ENCODE results near the gene SLC39A5.
"Not testable (repeated sequence)": the region's sequence is repeated elsewhere in the genome, so short reads cannot be mapped to it uniquely, and the experiment has no call there.

SLC39A5 gene

DNA sequence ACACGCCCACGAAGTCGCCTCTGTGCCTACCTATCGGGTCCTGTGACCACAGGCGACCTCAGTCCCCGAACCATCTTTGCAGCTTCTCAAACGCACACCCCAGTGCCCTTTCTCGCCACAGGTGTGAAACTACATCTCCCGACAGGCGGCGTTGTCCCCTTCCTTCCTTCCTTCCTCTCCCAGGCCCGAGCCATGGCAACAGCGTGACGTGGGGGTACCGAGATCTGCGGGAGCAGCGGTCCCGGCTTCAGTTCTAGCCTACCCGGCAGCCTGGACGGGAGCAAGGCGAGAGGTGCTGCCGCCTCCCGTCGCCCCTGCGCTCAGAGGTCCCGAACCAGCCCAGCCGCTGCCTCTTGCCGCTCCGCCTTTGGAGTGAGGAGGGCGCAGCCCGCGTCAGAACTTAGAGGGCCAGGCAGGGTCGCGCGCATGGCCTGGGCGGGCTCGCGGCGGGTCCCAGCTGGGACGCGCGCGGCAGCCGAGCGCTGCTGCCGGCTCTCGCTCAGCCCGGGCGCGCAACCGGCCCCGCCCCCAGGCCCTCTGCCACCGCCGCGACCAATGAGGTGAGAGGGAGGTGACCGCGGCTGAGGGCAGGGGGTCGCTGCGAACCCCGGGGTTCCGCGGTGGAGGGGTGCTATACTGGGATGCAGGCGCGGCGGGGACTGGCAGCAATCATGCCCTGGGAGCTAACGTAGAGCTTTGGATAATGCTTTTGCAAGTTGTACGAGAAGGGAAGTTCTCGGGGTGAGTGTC, 37.0 kb downstream of the SLC39A5 start, which contains the start of gene COQ10A:
Gene COQ10A, plus strand, starts transcription at position 250 of the 750 bp plus-strand sequence. Its CDS starts 177 bp downstream, at position 427.
- Histone ChIP-seq H2BK120ac (ENCODE audit: low read depth, low read length) (no peak within 1 kb of the TSS), H2BK5ac (ENCODE audit: low read depth, low read length, poor library complexity, severe bottlenecking) (no peak within 1 kb of the TSS), H3K36me3 (ENCODE audit: control insufficient read depth in 1 of 2, insufficient read depth in 2 of 2, low read depth in 1 of 2, low read length in 2 of 2) (peaks cover 6 to 31% of the 10 kb centered on the region in 2 experiments), H3K4me3 (ENCODE audit: insufficient read depth in 1 of 2, low read depth in 1 of 2, low read length in 2 of 2) (peak within 1 kb of the TSS; percentile 78 to 85), H2BK15ac (ENCODE audit: low read depth, poor library complexity, severe bottlenecking) (peak within 1 kb of the TSS; percentile 97), H3K14ac (ENCODE audit: low read length in 2 of 2) (peak within 1 kb of the TSS in 1 of 2 experiments; percentile 50), H3K4ac (ENCODE audit: low read depth in 1 of 2, low read length in 2 of 2) (peak within 1 kb of the TSS in 1 of 2 experiments; percentile 42), H3K27ac (ENCODE audit: low read length, poor library complexity, severe bottlenecking) (peak within 1 kb of the TSS; percentile 55), H3K79me1 (replicated peaks; ENCODE audit: low read length, poor library complexity, severe bottlenecking) (no peaks in the 10 kb centered on the region), H3K4me1 (ENCODE audit: control insufficient read depth, insufficient read depth, low read depth, low read length) (peaks cover 6% of the 10 kb centered on the region), H2AK5ac (ENCODE audit: low read length, severe bottlenecking) (no peak within 1 kb of the TSS), H3K23ac (ENCODE audit: low read length in 2 of 2) (no peak within 1 kb of the TSS), H3K9me3 (ENCODE audit: control insufficient read depth, low read length) (no peaks in the 10 kb centered on the region), H3K27me3 (ENCODE audit: control insufficient read depth in 1 of 2, insufficient read depth in 1 of 2, low read length in 2 of 2) (no peaks in the 10 kb centered on the region), H4K91ac (ENCODE audit: low read length) (peak within 1 kb of the TSS; percentile 88), H2BK12ac (ENCODE audit: low read length in 2 of 2) (peak within 1 kb of the TSS in 1 of 2 experiments; percentile 27), H3K9ac (ENCODE audit: low read length) (peak within 1 kb of the TSS; percentile 94), H4K8ac (ENCODE audit: low read length) (peak within 1 kb of the TSS; percentile 83), H3K18ac (ENCODE audit: low read depth in 1 of 2, low read length in 2 of 2) (peak within 1 kb of the TSS; percentile 85 to 92), H3K4me2 (ENCODE audit: low read length, poor library complexity, severe bottlenecking) (peak within 1 kb of the TSS; percentile 72), H2AFZ (ENCODE audit: low read depth, low read length) (peak within 1 kb of the TSS; percentile 87)
- WGBS, result 1% methylated on average over 59 of the region's 68 CpGs
- DNase-seq, result peak; percentile 93

DNA sequence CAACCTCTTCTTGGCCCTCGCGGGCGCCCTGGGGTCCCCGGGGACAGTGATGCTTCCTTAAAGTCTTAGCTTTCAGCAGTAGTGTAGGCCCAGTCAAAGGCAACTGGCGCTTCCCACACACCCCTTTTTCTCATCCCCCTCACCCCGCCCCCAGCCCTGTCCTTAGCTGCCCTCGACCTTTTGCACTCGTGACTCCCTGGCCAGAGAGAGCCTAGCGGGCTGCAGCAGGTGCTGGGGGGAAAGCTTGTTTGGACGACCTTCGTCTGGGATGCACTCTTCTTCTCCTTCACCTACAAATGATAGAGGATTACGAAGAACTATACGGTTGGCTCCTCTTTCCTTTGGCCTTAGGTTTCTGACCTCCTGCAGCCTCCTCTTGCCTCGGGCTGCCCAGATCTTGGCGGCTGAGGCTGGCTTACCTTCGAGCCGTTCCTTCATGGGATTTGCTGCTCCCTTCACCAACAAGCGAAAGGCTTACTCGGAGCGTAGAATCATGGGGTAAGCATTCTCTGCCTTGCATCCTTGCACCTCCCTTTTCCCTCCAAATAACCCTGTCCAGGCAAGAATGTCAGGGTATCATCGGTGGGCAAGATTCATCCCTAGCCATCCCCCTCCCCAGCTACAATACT, 37.7 kb downstream of the SLC39A5 start:
- Histone ChIP-seq H3K4ac (ENCODE audit: low read depth in 1 of 2, low read length in 2 of 2) (no peak overlapping the region), H2BK120ac (ENCODE audit: low read depth, low read length) (no peak overlapping the region), H3K4me3 (ENCODE audit: insufficient read depth in 1 of 2, low read depth in 1 of 2, low read length in 2 of 2) (peak overlapping the region; percentile 78 to 85), H3K23ac (ENCODE audit: low read length in 2 of 2) (peak overlapping the region in 1 of 2 experiments; percentile 18), H3K9ac (ENCODE audit: low read length) (peak overlapping the region; percentile 94), H2AFZ (ENCODE audit: low read depth, low read length) (no peak overlapping the region), H3K9me3 (ENCODE audit: control insufficient read depth, low read length) (no peaks in the 10 kb centered on the region), H3K18ac (ENCODE audit: low read depth in 1 of 2, low read length in 2 of 2) (peak overlapping the region; percentile 85 to 90), H2AK5ac (ENCODE audit: low read length, severe bottlenecking) (no peak overlapping the region), H3K14ac (ENCODE audit: low read length in 2 of 2) (peak overlapping the region in 1 of 2 experiments; percentile 38), H3K4me2 (ENCODE audit: low read length, poor library complexity, severe bottlenecking) (peak overlapping the region; percentile 72), H4K8ac (ENCODE audit: low read length) (no peak overlapping the region), H2BK15ac (ENCODE audit: low read depth, poor library complexity, severe bottlenecking) (no peak overlapping the region), H2BK5ac (ENCODE audit: low read depth, low read length, poor library complexity, severe bottlenecking) (no peak overlapping the region), H2BK12ac (ENCODE audit: low read length in 2 of 2) (peak overlapping the region in 1 of 2 experiments; percentile 1), H3K27ac (ENCODE audit: low read length, poor library complexity, severe bottlenecking) (peak overlapping the region; percentile 10), H4K91ac (ENCODE audit: low read length) (no peak overlapping the region), H3K4me1 (ENCODE audit: control insufficient read depth, insufficient read depth, low read depth, low read length) (peaks cover 5% of the 10 kb centered on the region), H3K36me3 (ENCODE audit: control insufficient read depth in 1 of 2, insufficient read depth in 2 of 2, low read depth in 1 of 2, low read length in 2 of 2) (peaks cover 8 to 38% of the 10 kb centered on the region in 2 experiments), H3K27me3 (ENCODE audit: control insufficient read depth in 1 of 2, insufficient read depth in 1 of 2, low read length in 2 of 2) (no peaks in the 10 kb centered on the region), H3K79me1 (replicated peaks; ENCODE audit: low read length, poor library complexity, severe bottlenecking) (peaks cover 1% of the 10 kb centered on the region)
- DNase-seq, result no peak
- 38% methylated on average over 21 of the region's 21 CpGs for WGBS

- Histone ChIP-seq H3K27ac (ENCODE audit: low read length, poor library complexity, severe bottlenecking) (no peak overlapping the region), H3K4me1 (ENCODE audit: control insufficient read depth, insufficient read depth, low read depth, low read length) (peaks cover 5% of the 10 kb centered on the region), H2BK15ac (ENCODE audit: low read depth, poor library complexity, severe bottlenecking) (no peak overlapping the region), H2AFZ (ENCODE audit: low read depth, low read length) (no peak overlapping the region), H4K8ac (ENCODE audit: low read length) (no peak overlapping the region), H3K14ac (ENCODE audit: low read length in 2 of 2) (no peak overlapping the region), H2BK5ac (ENCODE audit: low read depth, low read length, poor library complexity, severe bottlenecking) (no peak overlapping the region), H3K23ac (ENCODE audit: low read length in 2 of 2) (no peak overlapping the region), H3K4me2 (ENCODE audit: low read length, poor library complexity, severe bottlenecking) (no peak overlapping the region), H3K27me3 (ENCODE audit: control insufficient read depth in 1 of 2, insufficient read depth in 1 of 2, low read length in 2 of 2) (no peaks in the 10 kb centered on the region), H2AK5ac (ENCODE audit: low read length, severe bottlenecking) (no peak overlapping the region), H2BK12ac (ENCODE audit: low read length in 2 of 2) (no peak overlapping the region), H3K36me3 (ENCODE audit: control insufficient read depth in 1 of 2, insufficient read depth in 2 of 2, low read depth in 1 of 2, low read length in 2 of 2) (peaks cover 37 to 72% of the 10 kb centered on the region in 2 experiments), H3K9ac (ENCODE audit: low read length) (no peak overlapping the region), H3K79me1 (replicated peaks; ENCODE audit: low read length, poor library complexity, severe bottlenecking) (peaks cover 6% of the 10 kb centered on the region), H3K4me3 (ENCODE audit: insufficient read depth in 1 of 2, low read depth in 1 of 2, low read length in 2 of 2) (no peak overlapping the region), H2BK120ac (ENCODE audit: low read depth, low read length) (no peak overlapping the region), H3K18ac (ENCODE audit: low read depth in 1 of 2, low read length in 2 of 2) (no peak overlapping the region), H4K91ac (ENCODE audit: low read length) (no peak overlapping the region), H3K9me3 (ENCODE audit: control insufficient read depth, low read length) (no peaks in the 10 kb centered on the region), H3K4ac (ENCODE audit: low read depth in 1 of 2, low read length in 2 of 2) (no peak overlapping the region)
- DNase-seq, result peak; percentile 58
- 29% methylated on average over 1 of the region's 1 CpG for WGBS
Observed at GRCh38 chr12:56271031-56271430, 41.2 kb downstream of the SLC39A5 start.

DNA sequence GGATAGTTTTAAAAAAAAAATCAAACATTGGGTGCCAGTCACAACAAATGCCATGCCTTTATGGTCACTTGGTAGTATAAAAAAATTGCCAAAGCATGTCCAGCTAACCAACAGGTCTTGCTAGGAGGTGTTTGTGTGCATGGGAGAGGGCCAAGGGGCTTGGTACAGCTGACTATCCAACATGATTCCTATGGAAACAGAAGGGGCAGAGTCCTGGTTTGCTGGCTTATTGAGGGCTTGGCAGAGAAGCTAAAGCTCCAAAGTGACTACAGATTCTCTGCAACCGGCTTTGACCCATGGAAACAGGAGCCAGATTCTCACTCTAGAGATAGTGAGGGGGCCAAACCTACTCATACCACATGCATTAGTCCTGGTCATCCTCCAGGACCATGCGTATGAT, 42.6 kb downstream of the SLC39A5 start:
- H2AFZ ChIP-seq (ENCODE audit: low read depth, low read length); H3K27me3 ChIP-seq (ENCODE audit: control insufficient read depth in 1 of 2, insufficient read depth in 1 of 2, low read length in 2 of 2); H3K4me1 ChIP-seq (ENCODE audit: control insufficient read depth, insufficient read depth, low read depth, low read length); H3K4me3 ChIP-seq (ENCODE audit: insufficient read depth in 1 of 2, low read depth in 1 of 2, low read length in 2 of 2); H3K18ac ChIP-seq (ENCODE audit: low read depth in 1 of 2, low read length in 2 of 2); H2AK5ac ChIP-seq (ENCODE audit: low read length, severe bottlenecking); DNase-seq; H3K4ac ChIP-seq (ENCODE audit: low read depth in 1 of 2, low read length in 2 of 2); H3K9me3 ChIP-seq (ENCODE audit: control insufficient read depth, low read length); H4K91ac ChIP-seq (ENCODE audit: low read length); H3K23ac ChIP-seq (ENCODE audit: low read length in 2 of 2); H2BK120ac ChIP-seq (ENCODE audit: low read depth, low read length); H3K79me1 ChIP-seq (replicated peaks; ENCODE audit: low read length, poor library complexity, severe bottlenecking); H3K4me2 ChIP-seq (ENCODE audit: low read length, poor library complexity, severe bottlenecking); H3K9ac ChIP-seq (ENCODE audit: low read length); H2BK15ac ChIP-seq (ENCODE audit: low read depth, poor library complexity, severe bottlenecking); H3K27ac ChIP-seq (ENCODE audit: low read length, poor library complexity, severe bottlenecking); H4K8ac ChIP-seq (ENCODE audit: low read length); H2BK12ac ChIP-seq (ENCODE audit: low read length in 2 of 2); H2BK5ac ChIP-seq (ENCODE audit: low read depth, low read length, poor library complexity, severe bottlenecking); H3K14ac ChIP-seq (ENCODE audit: low read length in 2 of 2): not testable (repeated sequence)
- WGBS, result 100% methylated on average over 1 of the region's 2 CpGs
- H3K36me3 ChIP-seq (ENCODE audit: control insufficient read depth in 1 of 2, insufficient read depth in 2 of 2, low read depth in 1 of 2, low read length in 2 of 2), result peaks cover 41 to 81% of the 10 kb centered on the region in 2 experiments

Data from mesenchymal stem cell (in vitro differentiated cells and primary cell).